Right ventricle myocardium inferior (tissue), 1 donor: ENCODE measurements around the gene CZIB. TPM values are rescaled to one million over a fixed set of nuclear protein-coding genes. Genes with fewer than 3 reads are reported as not detected.
"Not testable (repeated sequence)": the region's sequence is repeated elsewhere in the genome, so short reads cannot be mapped to it uniquely, and the experiment has no call there.

ENCODE experiments used
- ATAC-seq: fragments of 200-7000 bp; cut with Tn5 transposase; one replicate; pipeline ENCODE4 v1.9.1; 2020; ENCODE audit warnings: mild to moderate bottlenecking, moderate library complexity
- DNase-seq: peaks from one replicate; pipeline ENCODE4 v3.0.0; 2021; ENCODE audit errors: missing footprints
- intact Hi-C: fragments of 100-400 bp; cut with DNase I; formaldehyde crosslinking; loops from one replicate; pipeline ENCODE4 v1.11.0; 2022
- total RNA-seq: library from RNA; stranded (reverse); fragmentation: NEBNext Ultra II Directional; extraction: Animal tissue kit (Norgen Biotek cat#: 25700); gene quantifications from one replicate; pipeline ENCODE4 v1.2.1, GENCODE V29; 2021
- donor health status: DM: no; HTN: yes; CAD: no; lungs with severe emphysema.

CZIB gene
- total RNA-seq, 1 donor from 2014 or later: 60.7 TPM

GRCh38 chr1:53196485-53197290, 23.7 kb downstream of the CZIB start, which contains the start of gene CPT2:
CPT2 (plus strand) TSS chr1:53196824; CDS start chr1:53196944, 120 bp downstream.
- peak; percentile 99 for DNase-seq
- ATAC-seq: peak; percentile 98
- intact Hi-C loops: loop anchor here (5.0 kb wide), 1 partner anchor 269 kb away; the partner anchor contains the start of gene SCP2

GRCh38 chr1:53196017-53196484, 24.4 kb downstream of the CZIB start:
- peak; percentile 18 for ATAC-seq

GRCh38 chr1:53195246-53196016, 25.0 kb downstream of the CZIB start:
- intact Hi-C loops: loop anchor here (5.0 kb wide), 1 partner anchor 268 kb away; the partner anchor contains the start of gene SCP2
- no peak for ATAC-seq
- DNase-seq: no peak

More at GRCh38 chr1:53196017-53196484, 24.4 kb downstream of the CZIB start:
- intact Hi-C loops: loop anchor here (5.0 kb wide), 1 partner anchor 269 kb away; the partner anchor contains the start of gene SCP2
- DNase-seq: no peak

GRCh38 chr1:53190210-53190611, 30.2 kb downstream of the CZIB start:
- no peak for DNase-seq
- no peak for ATAC-seq
- intact Hi-C loops: no loop called here

- intact Hi-C loops: loop anchor here (10.0 kb wide), 1 partner anchor 174 kb away; no protein-coding TSS in a partner anchor
- ATAC-seq: no peak
- no peak for DNase-seq
These were observed 31.4 kb downstream of the CZIB start for GRCh38 chr1:53189061-53189460.

GRCh38 chr1:53188099-53188498, 32.3 kb downstream of the CZIB start:
- DNase-seq (no peak), ATAC-seq (no peak)
- intact Hi-C loops: loop anchor here (10.0 kb wide), 1 partner anchor 173 kb away; no protein-coding TSS in a partner anchor

GRCh38 chr1:53187401-53187800, 33.0 kb downstream of the CZIB start:
- DNase-seq (no peak), ATAC-seq (no peak)
- intact Hi-C loops: loop anchor here (10.0 kb wide), 1 partner anchor 173 kb away; no protein-coding TSS in a partner anchor

- DNase-seq (no peak), ATAC-seq (no peak)
- intact Hi-C loops: loop anchor here (10.0 kb wide), 1 partner anchor 172 kb away; no protein-coding TSS in a partner anchor
These were observed 33.9 kb downstream of the CZIB start for GRCh38 chr1:53186533-53186932.

GRCh38 chr1:53185955-53186297, 34.5 kb downstream of the CZIB start:
- not testable (repeated sequence) for ATAC-seq, DNase-seq
- intact Hi-C loops: loop anchor here (10.0 kb wide), 1 partner anchor 171 kb away; no protein-coding TSS in a partner anchor

GRCh38 chr1:53183095-53183990, 37.1 kb downstream of the CZIB start:
- ATAC-seq (peak; percentile 78), DNase-seq (no peak)
- intact Hi-C loops: loop anchor here (10.0 kb wide), 1 partner anchor 169 kb away; no protein-coding TSS in a partner anchor

- no peak for ATAC-seq
- no peak for DNase-seq
- intact Hi-C loops: loop anchor here (10.0 kb wide), 1 partner anchor 168 kb away; no protein-coding TSS in a partner anchor
These were observed 37.7 kb downstream of the CZIB start for GRCh38 chr1:53182716-53183094.

- DNase-seq (peak; percentile 86), ATAC-seq (peak; percentile 47)
- intact Hi-C loops: loop anchor here (10.0 kb wide), 1 partner anchor 167 kb away; no protein-coding TSS in a partner anchor
These were observed 38.3 kb downstream of the CZIB start for GRCh38 chr1:53182111-53182593.

- ATAC-seq (no peak), DNase-seq (no peak)
- intact Hi-C loops: loop anchor here (10.0 kb wide), 1 partner anchor 166 kb away; no protein-coding TSS in a partner anchor
These were observed 39.5 kb downstream of the CZIB start for GRCh38 chr1:53180951-53181350.

GRCh38 chr1:53180226-53180625, 40.2 kb downstream of the CZIB start:
- ATAC-seq (no peak), DNase-seq (no peak)
- intact Hi-C loops: loop anchor here (10.0 kb wide), 1 partner anchor 165 kb away; no protein-coding TSS in a partner anchor

GRCh38 chr1:53176452-53177208, 43.8 kb downstream of the CZIB start:
- DNase-seq (no peak), ATAC-seq (peak; percentile 81)
- intact Hi-C loops: loop anchor here (10.0 kb wide), 1 partner anchor 472 kb away; no protein-coding TSS in a partner anchor

GRCh38 chr1:53174971-53175913, 45.2 kb downstream of the CZIB start:
- ATAC-seq (no peak), DNase-seq (no peak)
- intact Hi-C loops: loop anchor here (10.0 kb wide), 1 partner anchor 470 kb away; no protein-coding TSS in a partner anchor
